Tongue (tissue), 2 donors: ENCODE results near the gene LAMA4. TPM values are rescaled to one million over a fixed set of nuclear protein-coding genes. Genes with fewer than 3 reads are reported as not detected.
"Not testable (repeated sequence)": the region's sequence is repeated elsewhere in the genome, so short reads cannot be mapped to it uniquely, and the experiment has no call there.

Source experiments
- DNase-seq: peaks from one replicate; pipeline ENCODE4 v3.0.0-alpha.2; 2015
- total RNA-seq: library from RNA; depleted of rRNA; stranded (reverse); fragments of >200 nt; gene quantifications from one replicate; pipeline ENCODE4 v1.2.3, GENCODE V29; 2014

The LAMA4 gene
- total RNA-seq, 1 donor from 2014 or later: 247 TPM

GRCh38 chr6:112150363-112150762 is 104.0 kb downstream of the LAMA4 start:
- no peak for DNase-seq

- DNase-seq: peak; percentile 77
Observed at GRCh38 chr6:112149719-112150263, 104.6 kb downstream of the LAMA4 start.

GRCh38 chr6:112149236-112149635 is 105.1 kb downstream of the LAMA4 start:
- DNase-seq: no peak

- no peak for DNase-seq
Observed at GRCh38 chr6:112148103-112148502, 106.3 kb downstream of the LAMA4 start.

GRCh38 chr6:112145080-112145573 is 109.2 kb downstream of the LAMA4 start:
- peak; percentile 25 for DNase-seq

GRCh38 chr6:112144145-112144926 is 110.0 kb downstream of the LAMA4 start:
- peak; percentile 72 for DNase-seq

- DNase-seq: no peak
Observed at GRCh38 chr6:112141707-112142106, 112.7 kb downstream of the LAMA4 start.

GRCh38 chr6:112139052-112139451 is 115.3 kb downstream of the LAMA4 start:
- DNase-seq: no peak

GRCh38 chr6:112130878-112131277 is 123.5 kb downstream of the LAMA4 start:
- no peak for DNase-seq

- DNase-seq: no peak
Observed at GRCh38 chr6:112128208-112128607, 126.2 kb downstream of the LAMA4 start.

GRCh38 chr6:112123982-112124381 is 130.4 kb downstream of the LAMA4 start:
- DNase-seq: no peak

- DNase-seq: no peak
Observed at GRCh38 chr6:112122756-112123155, 131.6 kb downstream of the LAMA4 start.

- no peak for DNase-seq
Observed at GRCh38 chr6:112118034-112118433, 136.3 kb downstream of the LAMA4 start.

- no peak for DNase-seq
Observed at GRCh38 chr6:112117554-112117953, 136.8 kb downstream of the LAMA4 start.

- DNase-seq: no peak
Observed at GRCh38 chr6:112116221-112116620, 138.1 kb downstream of the LAMA4 start.

GRCh38 chr6:112114577-112115223 is 139.7 kb downstream of the LAMA4 start:
- DNase-seq: no peak

GRCh38 chr6:112113918-112114317 is 140.4 kb downstream of the LAMA4 start:
- DNase-seq: no peak

- peak; percentile 88 for DNase-seq
Observed at GRCh38 chr6:112113431-112113830, 140.9 kb downstream of the LAMA4 start.

GRCh38 chr6:112109262-112109661 is 145.1 kb downstream of the LAMA4 start:
- peak; percentile 59 for DNase-seq

- no peak for DNase-seq
Observed at GRCh38 chr6:112106562-112106961, 147.8 kb downstream of the LAMA4 start.

- DNase-seq: not testable (repeated sequence)
Observed at GRCh38 chr6:112106026-112106425, 148.3 kb downstream of the LAMA4 start.

GRCh38 chr6:112100561-112100960 is 153.8 kb downstream of the LAMA4 start:
- no peak for DNase-seq

- no peak for DNase-seq
Observed at GRCh38 chr6:112096901-112097300, 157.5 kb downstream of the LAMA4 start.
